Measurements from ENCODE around the gene RNF13. TPM values are rescaled to one million over a fixed set of nuclear protein-coding genes. Genes with fewer than 3 reads are reported as not detected.

The RNF13 gene
- total and polyA plus RNA-seq, 2 of the 4 experiments (the other 2 are of a cell fraction) = 12.8 to 29.8 TPM

- H3K4ac ChIP-seq (ENCODE audit: low read depth, low read length) = no peak overlapping the region
- no peak overlapping the region for H2AK9ac ChIP-seq (replicated peaks; ENCODE audit: low read depth, low read length, poor library complexity)
- H2BK120ac ChIP-seq (ENCODE audit: low read depth, low read length) = no peak overlapping the region
- DNase-seq = no peak
- H2AK5ac ChIP-seq (ENCODE audit: low read depth, low read length) = no peak overlapping the region
- H3K4me1 ChIP-seq (ENCODE audit: control insufficient read depth, insufficient read depth, low read length) = no peaks in the 10 kb centered on the region
- no TSS peak for BruUV-seq (replicated peaks)
- in situ Hi-C loops (cut with MboI; ENCODE audit: low sequenced_read_pairs) (no loop called here), dilution Hi-C loops (cut with HindIII; ENCODE audit: low sequenced_read_pairs, unreplicated experiment) (no loop called here), intact Hi-C loops (cut with micrococcal nuclease) (no loop called here)
- no peak for ATAC-seq (ENCODE audit: low read depth)
- no peak overlapping the region for H3K27ac ChIP-seq (ENCODE audit: insufficient read depth, low read length)
- no peak overlapping the region for H3K4me3 ChIP-seq (ENCODE audit: insufficient read depth, low read depth, low read length)
- H3K27me3 ChIP-seq (ENCODE audit: control insufficient read depth, insufficient read depth, low read length) = no peaks in the 10 kb centered on the region
- H3K23ac ChIP-seq (ENCODE audit: low read depth, low read length) = no peak overlapping the region
- H4K5ac ChIP-seq (ENCODE audit: low read depth, low read length) = no peak overlapping the region
- H2BK20ac ChIP-seq (ENCODE audit: low read depth, low read length) = no peak overlapping the region
- H3K9me3 ChIP-seq (ENCODE audit: control insufficient read depth, insufficient read depth, low read length) = no peaks in the 10 kb centered on the region
- no peak overlapping the region for H4K91ac ChIP-seq (ENCODE audit: insufficient read depth, low read depth, low read length)
- no peak overlapping the region for H2AFZ ChIP-seq (replicated peaks; ENCODE audit: low read length, poor library complexity)
- H3K18ac ChIP-seq (ENCODE audit: low read depth, low read length) = no peak overlapping the region
- peaks cover 2 to 60% of the 10 kb centered on the region in 2 experiments; a peak in 3 of 4 replicates for H3K79me1 ChIP-seq (ENCODE audit: low read depth in 1 of 2, low read length in 2 of 2)
- no peak overlapping the region for H3K4me2 ChIP-seq (ENCODE audit: low read depth, low read length)
- no peak overlapping the region for H3K9ac ChIP-seq (ENCODE audit: low read depth, low read length)
- no peak overlapping the region for H3K14ac ChIP-seq (replicated peaks; ENCODE audit: low read depth, low read length)
- H3K9me1 ChIP-seq (ENCODE audit: insufficient read depth, low read length) = no peaks in the 10 kb centered on the region
- no peak overlapping the region for H3K56ac ChIP-seq (ENCODE audit: extremely low read depth, insufficient read depth, low read length)
- ChIA-PET POLR2A (ENCODE audit: unreplicated experiment) (interaction anchor here (0.6 kb wide), 1 partner anchor 51 kb away, joined by 4 read pairs; no protein-coding TSS in a partner anchor), CTCF (no interaction called here)
- H3K36me3 ChIP-seq (ENCODE audit: control insufficient read depth, insufficient read depth, low read length) = no peaks in the 10 kb centered on the region
- peaks cover 24% of the 10 kb centered on the region; the same call in 1 of the 2 replicates for H4K20me1 ChIP-seq (ENCODE audit: insufficient read depth, low read length)
- TF ChIP-seq ELK1 (IDR thresholded peaks at IDR 0.05; ENCODE audit: borderline replicate concordance, low read depth, low read length) (no peak), MXI1 (IDR thresholded peaks at IDR 0.05; ENCODE audit: borderline replicate concordance, low read depth, low read length) (no peak), MAFK (IDR thresholded peaks at IDR 0.05; ENCODE audit: low read depth, low read length) (no peak), POLR2A (IDR thresholded peaks at IDR 0.05; ENCODE audit: low read depth, low read length) (no peak), BHLHE40 (IDR thresholded peaks at IDR 0.05; ENCODE audit: low read depth, low read length) (no peak), CTCF (conservative IDR thresholded peaks at IDR 0.05; ENCODE audit: low read depth, low read length) (no peak), NFE2L2 (IDR thresholded peaks at IDR 0.05; ENCODE audit: low read depth, low read length) (no peak), CHD1 (IDR thresholded peaks at IDR 0.05; ENCODE audit: low read depth, low read length) (no peak), MAZ (IDR thresholded peaks at IDR 0.05; ENCODE audit: borderline replicate concordance, low read depth, low read length) (no peak), RAD21 (IDR thresholded peaks at IDR 0.05; ENCODE audit: low read length) (no peak), RFX5 (IDR thresholded peaks at IDR 0.05; ENCODE audit: low read depth, low read length) (no peak)
- no peak overlapping the region for H4K8ac ChIP-seq (ENCODE audit: low read depth in 2 of 2, low read length in 2 of 2)
- no CpG with 5 or more reads among the region's 3 CpGs for WGBS, 2 experiments (ENCODE audit: extremely low coverage in 2 of 2, insufficient read length in 1 of 2)
- no peak overlapping the region for H2BK5ac ChIP-seq (ENCODE audit: low read depth, low read length, poor library complexity, severe bottlenecking)
- H2BK15ac ChIP-seq (ENCODE audit: low read depth, low read length) = no peak overlapping the region
Observed at GRCh38 chr3:149816311-149816710, 3.3 kb downstream of the RNF13 start.

Data from IMR-90 (cell line).